Activated naive CD4-positive, alpha-beta T cell treated with anti-CD3 and anti-CD28 coated beads, Interleukin-2, amount 10 ng/mL, durations not matched to agents 7 days and 5 days (primary cell): ENCODE results near the gene FAM184A.

Source experiments
- CTCF ChIA-PET: fragments of 350-600 bp; sonication (Branson Sonifier 250); formaldehyde crosslinking; loops from one replicate; lab custom pipeline; 2021; ENCODE audit warnings: antibody characterized with exemption; lab: Charles Lee
- DNase-seq: peaks from one replicate; pipeline ENCODE4 v3.0.0-alpha.2; 2020
- H3K27ac Mint-ChIP-seq: one replicate; pipeline ENCODE4 v1.8.0; 2021; ENCODE audit warnings: mild to moderate bottlenecking, moderate library complexity, mixed read lengths
- H3K27me3 Mint-ChIP-seq: one replicate; pipeline ENCODE4 v1.8.0; 2021; ENCODE audit warnings: mild to moderate bottlenecking, mixed read lengths
- H3K36me3 Mint-ChIP-seq: one replicate; pipeline ENCODE4 v1.8.0; 2021; ENCODE audit warnings: mixed read lengths
- H3K4me1 Mint-ChIP-seq: one replicate; pipeline ENCODE4 v1.8.0; 2021; ENCODE audit warnings: mixed read lengths
- H3K4me3 Mint-ChIP-seq: one replicate; pipeline ENCODE4 v1.8.0; 2021; ENCODE audit warnings: mild to moderate bottlenecking, moderate library complexity, mixed read lengths
- H3K9me3 Mint-ChIP-seq: one replicate; pipeline ENCODE4 v1.8.0; 2021; ENCODE audit warnings: mixed read lengths

FAM184A gene

DNA sequence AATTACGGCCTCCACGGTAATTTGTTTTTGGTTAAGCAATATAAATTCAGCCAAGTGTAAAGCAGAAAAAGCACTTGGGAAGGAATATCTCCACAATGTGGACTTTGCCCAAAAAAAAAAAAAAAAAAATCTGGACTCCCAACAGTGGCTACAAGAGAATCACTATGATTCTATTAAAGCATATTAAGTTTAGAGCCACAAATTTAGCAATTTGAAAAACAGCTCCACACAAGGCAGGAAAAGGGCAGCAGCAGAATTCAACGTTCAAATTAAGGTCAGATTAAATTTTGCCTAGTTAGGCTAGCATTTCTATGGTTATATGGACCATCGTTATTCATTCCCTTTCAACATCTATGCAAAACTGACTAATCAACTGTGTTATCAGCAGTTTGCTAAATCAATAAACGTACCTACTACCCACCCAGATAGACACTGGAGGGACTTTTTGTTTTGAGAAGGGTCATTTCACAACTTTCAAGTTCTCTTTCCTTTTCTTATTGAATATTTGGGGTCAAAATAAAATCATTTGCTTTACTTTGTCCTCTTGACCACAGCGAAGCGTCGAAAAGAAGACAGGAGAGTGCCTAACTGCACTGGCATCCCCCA, 144.5 kb downstream of the FAM184A start:
- H3K27ac Mint-ChIP-seq, result peak overlapping the region; percentile 87
- peak overlapping the region; percentile 83 for H3K4me3 Mint-ChIP-seq
- peaks cover 30% of the 10 kb centered on the region for H3K36me3 Mint-ChIP-seq
- peaks cover 25% of the 10 kb centered on the region for H3K4me1 Mint-ChIP-seq
- H3K9me3 Mint-ChIP-seq, result peaks cover 8% of the 10 kb centered on the region
- CTCF ChIA-PET, result interaction anchor here (0.7 kb wide), 1 partner anchor 368 kb away, joined by 4 read pairs; no protein-coding TSS in a partner anchor
- no peak for DNase-seq
- no peaks in the 10 kb centered on the region for H3K27me3 Mint-ChIP-seq

DNA sequence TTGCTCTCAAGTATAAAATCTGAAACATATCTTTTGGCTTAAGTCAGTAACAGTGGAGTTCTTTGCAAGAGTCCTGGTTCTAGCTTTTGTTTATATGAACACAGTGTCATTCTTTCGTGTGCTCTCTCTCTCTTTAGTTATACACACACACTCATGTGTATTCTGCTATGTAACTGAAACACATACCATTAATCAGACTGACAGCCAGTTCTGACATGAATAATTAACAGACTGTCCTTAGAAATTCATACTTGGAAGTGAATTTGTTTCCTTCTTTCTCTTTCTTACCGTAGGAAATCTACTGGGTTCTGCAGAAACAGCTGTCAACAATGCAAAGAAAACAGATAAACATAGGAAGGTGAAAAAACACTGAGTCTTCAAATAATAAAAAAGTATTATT, 146.0 kb downstream of the FAM184A start:
- H3K4me1 Mint-ChIP-seq, result peaks cover 25% of the 10 kb centered on the region
- CTCF ChIA-PET, result no interaction called here
- no peak overlapping the region for H3K4me3 Mint-ChIP-seq
- H3K9me3 Mint-ChIP-seq, result peaks cover 8% of the 10 kb centered on the region
- H3K36me3 Mint-ChIP-seq, result peaks cover 29% of the 10 kb centered on the region
- H3K27ac Mint-ChIP-seq, result no peak overlapping the region
- no peaks in the 10 kb centered on the region for H3K27me3 Mint-ChIP-seq
- no peak for DNase-seq

- Mint-ChIP-seq H3K4me1 (peaks cover 25% of the 10 kb centered on the region), H3K27me3 (no peaks in the 10 kb centered on the region), H3K27ac (no peak overlapping the region), H3K36me3 (peaks cover 24% of the 10 kb centered on the region), H3K4me3 (no peak overlapping the region), H3K9me3 (peaks cover 3% of the 10 kb centered on the region)
- CTCF ChIA-PET, result no interaction called here
- DNase-seq, result no peak
These were observed 147.0 kb downstream of the FAM184A start for GRCh38 chr6:118931436-118931835.

- H3K27me3 Mint-ChIP-seq, result no peaks in the 10 kb centered on the region
- CTCF ChIA-PET, result interaction anchor here (0.7 kb wide), 1 partner anchor 75 kb away, joined by 3 read pairs; no protein-coding TSS in a partner anchor
- peaks cover 25% of the 10 kb centered on the region for H3K36me3 Mint-ChIP-seq
- DNase-seq, result no peak
- H3K9me3 Mint-ChIP-seq, result no peaks in the 10 kb centered on the region
- no peak overlapping the region for H3K27ac Mint-ChIP-seq
- H3K4me3 Mint-ChIP-seq, result no peak overlapping the region
- H3K4me1 Mint-ChIP-seq, result peaks cover 23% of the 10 kb centered on the region
These were observed 147.8 kb downstream of the FAM184A start for GRCh38 chr6:118930680-118931079.

DNA sequence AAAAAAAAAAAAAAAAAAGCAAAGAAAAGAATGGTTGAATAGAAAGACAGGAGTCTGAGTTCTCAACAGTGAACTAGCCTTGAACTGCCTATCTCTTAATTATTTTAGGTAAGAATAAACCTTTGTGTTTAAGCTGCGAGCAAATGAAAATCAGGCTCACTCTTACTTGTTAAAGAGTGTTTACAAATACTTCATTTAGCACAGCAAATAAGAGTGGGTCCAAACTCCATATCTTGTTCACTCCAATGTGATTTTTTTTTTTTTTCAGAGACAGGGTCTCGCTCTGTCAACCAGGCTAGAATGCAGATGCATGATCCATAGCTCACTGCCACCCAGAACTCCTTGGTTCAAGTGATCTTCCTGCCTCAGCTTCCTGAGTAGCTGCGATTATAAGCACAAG, 155.4 kb downstream of the FAM184A start:
- Mint-ChIP-seq H3K27me3 (no peaks in the 10 kb centered on the region), H3K9me3 (no peaks in the 10 kb centered on the region), H3K36me3 (peaks cover 59% of the 10 kb centered on the region), H3K4me1 (peaks cover 2% of the 10 kb centered on the region), H3K27ac (no peak overlapping the region), H3K4me3 (no peak overlapping the region)
- CTCF ChIA-PET, result interaction anchor here (1.0 kb wide), 1 partner anchor 26 kb away, joined by 4 read pairs; no protein-coding TSS in a partner anchor
- DNase-seq, result no peak

- no peaks in the 10 kb centered on the region for H3K27me3 Mint-ChIP-seq
- no peak for DNase-seq
- H3K4me1 Mint-ChIP-seq, result peaks cover 2% of the 10 kb centered on the region
- CTCF ChIA-PET, result no interaction called here
- H3K27ac Mint-ChIP-seq, result no peak overlapping the region
- H3K36me3 Mint-ChIP-seq, result peaks cover 54% of the 10 kb centered on the region
- H3K9me3 Mint-ChIP-seq, result no peaks in the 10 kb centered on the region
- H3K4me3 Mint-ChIP-seq, result no peak overlapping the region
These were observed 157.4 kb downstream of the FAM184A start for GRCh38 chr6:118921084-118921483.

DNA sequence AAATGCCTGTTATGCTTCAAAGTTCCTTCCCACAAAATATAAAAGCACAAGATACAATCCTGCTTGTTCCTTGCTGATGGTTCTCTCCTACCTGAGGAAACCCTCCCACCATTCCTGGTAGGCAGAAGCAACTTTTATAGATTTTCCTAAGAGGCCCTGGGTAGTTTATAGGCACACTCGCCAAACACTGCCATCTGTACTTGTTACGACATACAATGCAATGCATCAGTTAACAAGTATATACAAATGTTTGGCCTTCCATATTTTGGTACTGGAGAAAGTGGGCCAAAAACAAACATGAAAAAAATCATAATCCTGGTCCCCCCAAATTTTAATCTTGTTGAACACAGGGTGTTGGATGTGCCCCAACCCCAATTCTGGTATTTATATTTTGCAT, 160.1 kb downstream of the FAM184A start:
- peaks cover 62% of the 10 kb centered on the region for H3K36me3 Mint-ChIP-seq
- DNase-seq, result no peak
- CTCF ChIA-PET, result no interaction called here

DNA sequence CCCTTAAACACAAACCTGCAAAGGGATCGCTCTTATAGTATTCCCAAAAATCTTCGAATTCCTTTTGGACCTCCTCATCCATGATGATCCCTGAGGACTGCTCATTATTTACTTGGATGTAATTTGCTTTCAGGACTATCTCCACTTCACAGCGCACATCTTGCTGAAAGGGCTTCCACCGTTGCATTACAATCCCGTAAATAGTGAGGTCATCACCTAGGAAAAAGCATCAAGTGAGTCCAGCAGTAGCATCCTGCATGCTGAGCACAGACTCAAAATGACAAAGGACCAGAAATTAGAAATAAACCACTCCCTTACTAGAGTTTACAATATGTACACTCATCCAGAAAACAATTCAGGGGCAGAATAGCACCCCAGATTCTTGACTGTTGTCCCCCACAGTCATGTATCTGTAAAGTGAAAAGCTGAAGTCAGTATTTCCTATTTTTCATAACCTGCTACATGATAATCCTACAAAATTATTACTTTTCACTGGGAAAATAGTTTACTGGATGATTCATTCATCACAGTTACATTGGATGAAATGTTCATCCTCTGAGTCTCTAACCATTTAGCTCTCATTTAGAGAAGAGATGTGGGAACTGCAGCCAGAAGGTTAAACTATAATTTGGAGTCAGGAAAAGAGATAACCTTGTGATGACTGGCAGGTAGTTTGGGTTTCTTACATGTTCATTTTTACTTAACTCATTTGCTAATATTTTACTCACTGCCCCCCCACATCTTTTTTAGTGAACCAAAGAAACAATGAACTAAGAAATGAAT, 160.7 kb downstream of the FAM184A start:
- H3K27me3 Mint-ChIP-seq, result no peaks in the 10 kb centered on the region
- H3K4me3 Mint-ChIP-seq, result no peak overlapping the region
- CTCF ChIA-PET, result no interaction called here
- no peak for DNase-seq
- H3K27ac Mint-ChIP-seq, result no peak overlapping the region
- H3K36me3 Mint-ChIP-seq, result peaks cover 65% of the 10 kb centered on the region
- H3K9me3 Mint-ChIP-seq, result no peaks in the 10 kb centered on the region
- no peaks in the 10 kb centered on the region for H3K4me1 Mint-ChIP-seq

More for the DNA sequence above, 160.1 kb downstream of the FAM184A start:
- no peak overlapping the region for H3K4me3 Mint-ChIP-seq
- no peaks in the 10 kb centered on the region for H3K4me1 Mint-ChIP-seq
- no peaks in the 10 kb centered on the region for H3K9me3 Mint-ChIP-seq
- no peaks in the 10 kb centered on the region for H3K27me3 Mint-ChIP-seq
- H3K27ac Mint-ChIP-seq, result no peak overlapping the region

DNA sequence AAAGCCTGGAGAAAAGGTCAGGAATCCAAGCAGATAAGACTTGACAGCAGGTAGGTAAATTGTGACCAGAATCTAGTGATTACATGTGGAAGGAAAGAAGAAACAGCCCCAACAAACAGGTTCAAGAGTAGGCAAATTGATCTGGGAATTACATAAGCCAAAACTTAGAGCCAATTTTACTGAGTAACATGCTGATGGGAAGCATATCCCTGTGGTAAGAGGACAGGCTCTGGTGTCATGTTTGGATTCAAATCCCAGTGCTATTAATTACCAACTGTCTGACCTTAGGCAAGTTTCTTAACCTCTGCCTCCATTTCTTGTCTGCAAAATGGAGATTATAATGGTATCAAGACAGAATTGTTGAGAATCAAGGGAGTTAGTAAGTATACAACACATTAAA, 163.9 kb downstream of the FAM184A start:
- CTCF ChIA-PET, result no interaction called here
- Mint-ChIP-seq H3K4me3 (no peak overlapping the region), H3K36me3 (peaks cover 55% of the 10 kb centered on the region), H3K4me1 (no peaks in the 10 kb centered on the region), H3K27me3 (no peaks in the 10 kb centered on the region), H3K27ac (no peak overlapping the region), H3K9me3 (no peaks in the 10 kb centered on the region)
- DNase-seq, result no peak

DNA sequence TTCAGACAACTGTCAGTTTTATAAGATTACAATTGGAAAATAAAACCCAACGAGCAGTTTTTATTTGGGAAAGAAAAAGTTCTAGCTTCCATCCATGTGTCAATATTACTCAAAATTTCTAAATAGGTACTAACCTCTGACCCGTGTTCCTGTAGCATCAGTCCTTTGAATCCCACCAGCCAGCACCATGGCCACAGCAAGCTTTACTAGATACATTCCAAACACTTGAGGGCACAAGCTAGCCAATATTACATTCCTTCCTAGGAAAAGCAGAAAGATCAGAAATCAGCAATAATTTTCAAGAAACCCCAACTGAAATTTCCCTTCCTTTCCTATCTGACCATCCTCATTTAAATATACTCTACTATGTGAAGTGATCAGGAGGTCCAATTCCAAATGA, 165.3 kb downstream of the FAM184A start:
- Mint-ChIP-seq H3K4me3 (no peak overlapping the region), H3K36me3 (peaks cover 53% of the 10 kb centered on the region), H3K27ac (no peak overlapping the region), H3K27me3 (no peaks in the 10 kb centered on the region), H3K9me3 (no peaks in the 10 kb centered on the region), H3K4me1 (no peaks in the 10 kb centered on the region)
- DNase-seq, result no peak
- CTCF ChIA-PET, result interaction anchor here (0.6 kb wide), 1 partner anchor 17 kb away, joined by 3 read pairs; no protein-coding TSS in a partner anchor

DNA sequence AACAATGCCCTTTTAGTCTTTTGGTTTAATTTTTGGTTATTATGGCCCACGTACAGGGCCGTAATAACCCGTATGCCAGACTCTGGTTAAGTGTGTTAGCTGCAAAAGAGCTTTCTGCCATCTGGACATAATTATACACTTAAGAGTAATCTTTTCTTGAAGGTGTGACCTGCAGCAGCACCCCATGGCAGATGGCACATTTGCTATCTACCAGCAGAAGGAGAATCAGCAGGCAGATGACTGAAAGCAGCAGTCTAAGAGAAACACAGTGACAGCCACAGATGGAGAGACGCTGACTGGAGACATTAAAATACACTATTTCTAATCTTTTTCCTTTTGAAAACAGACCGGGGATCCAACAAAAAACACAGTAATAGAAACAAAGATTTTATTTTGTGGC, 165.8 kb downstream of the FAM184A start:
- Mint-ChIP-seq H3K36me3 (peaks cover 55% of the 10 kb centered on the region), H3K4me1 (no peaks in the 10 kb centered on the region), H3K9me3 (no peaks in the 10 kb centered on the region), H3K4me3 (no peak overlapping the region), H3K27ac (peak overlapping the region; percentile 6), H3K27me3 (no peaks in the 10 kb centered on the region)
- CTCF ChIA-PET, result no interaction called here
- no peak for DNase-seq
